SK-N-SH treated with all-trans-retinoic acid at 6 μM for 48 hours (cell line): ENCODE measurements around the gene STK33.

ENCODE experiments used
- ATAC-seq: fragments of 200-7000 bp; cut with Tn5 transposase; 3 replicates; pipeline ENCODE4 v1.9.1; 2020; ENCODE audit warnings: mild to moderate bottlenecking, moderate library complexity
- BACH2 ChIP-seq: fragments of 250-450 bp; sonication (Bioruptor Pico); IDR thresholded peaks from 2 replicates; pipeline ENCODE4 v1.9.0; 2021; ENCODE audit warnings: mild to moderate bottlenecking, borderline replicate concordance
- CSDC2 ChIP-seq: fragments of 250-450 bp; sonication (Bioruptor Pico); IDR thresholded peaks from 2 replicates; pipeline ENCODE4 v1.5.0; 2020; ENCODE audit warnings: mild to moderate bottlenecking, moderate library complexity
- GLIS3 ChIP-seq: fragments of 250-450 bp; sonication (Bioruptor Pico); IDR thresholded peaks from 2 replicates; pipeline ENCODE4 v1.5.0; 2020; ENCODE audit warnings: mild to moderate bottlenecking, moderate library complexity
- ISL1 ChIP-seq: fragments of 250-450 bp; sonication (Bioruptor Pico); IDR thresholded peaks from 2 replicates; pipeline ENCODE4 v2.1.2; 2022; ENCODE audit warnings: mild to moderate bottlenecking, moderate library complexity
- OSR1 ChIP-seq: fragments of 250-450 bp; sonication (Bioruptor Pico); IDR thresholded peaks from 2 replicates; pipeline ENCODE4 v1.8.0; 2022; ENCODE audit warnings: moderate library complexity, mild to moderate bottlenecking, inconsistent platforms
- PATZ1 ChIP-seq: fragments of 250-450 bp; sonication (Bioruptor Pico); IDR thresholded peaks from 2 replicates; pipeline ENCODE4 v1.8.0; 2020; ENCODE audit warnings: mild to moderate bottlenecking, moderate library complexity, borderline replicate concordance
- PPARA ChIP-seq: fragments of 250-450 bp; sonication (Bioruptor Pico); IDR thresholded peaks from 2 replicates; pipeline ENCODE4 v1.5.0; 2020; ENCODE audit warnings: mild to moderate bottlenecking, borderline replicate concordance
- RARB ChIP-seq: fragments of 250-450 bp; sonication (Bioruptor Pico); IDR thresholded peaks from 2 replicates; pipeline ENCODE4 v1.8.0; 2021; ENCODE audit warnings: mild to moderate bottlenecking, moderate library complexity
- SNAI2 ChIP-seq: fragments of 250-450 bp; sonication (Bioruptor Pico); IDR thresholded peaks from 2 replicates; pipeline ENCODE4 v1.5.0; 2020; ENCODE audit warnings: mild to moderate bottlenecking, moderate library complexity
- TCF4 ChIP-seq: fragments of 250-450 bp; sonication (Bioruptor Pico); IDR thresholded peaks from 2 replicates; pipeline ENCODE4 v1.8.0; 2021; ENCODE audit warnings: mild to moderate bottlenecking, moderate library complexity, borderline replicate concordance
- TOX ChIP-seq: fragments of 250-450 bp; sonication (Bioruptor Pico); IDR thresholded peaks from 2 replicates; pipeline ENCODE4 v1.8.0; 2021; ENCODE audit warnings: mild to moderate bottlenecking, moderate library complexity, borderline replicate concordance
- TSHZ2 ChIP-seq: fragments of 250-450 bp; sonication (Bioruptor Pico); IDR thresholded peaks from 2 replicates; pipeline ENCODE4 v1.5.0; 2020; ENCODE audit warnings: mild to moderate bottlenecking, moderate library complexity
- ZC3H10 ChIP-seq: fragments of 250-450 bp; sonication (Bioruptor Pico); IDR thresholded peaks from 2 replicates; pipeline ENCODE4 v1.5.1; 2021; ENCODE audit warnings: mild to moderate bottlenecking, moderate library complexity
- ZFP3 ChIP-seq: fragments of 250-450 bp; sonication (Bioruptor Pico); IDR thresholded peaks from 2 replicates; pipeline ENCODE4 v1.5.0; 2020; ENCODE audit warnings: mild to moderate bottlenecking, moderate library complexity
- ZFP30 ChIP-seq: fragments of 450-650 bp; formaldehyde crosslinking; IDR thresholded peaks from 2 replicates; pipeline ENCODE4 v1.5.0; 2022; ENCODE audit warnings: mild to moderate bottlenecking, moderate library complexity
- ZNF70 ChIP-seq: fragments of 450-650 bp; formaldehyde crosslinking; IDR thresholded peaks from 2 replicates; pipeline ENCODE4 v1.5.0; 2020; ENCODE audit warnings: mild to moderate bottlenecking, moderate library complexity
- ZNF8 ChIP-seq: fragments of 450-650 bp; formaldehyde crosslinking; IDR thresholded peaks from 2 replicates; pipeline ENCODE4 v1.5.0; 2020; ENCODE audit warnings: mild to moderate bottlenecking, moderate library complexity
- TF ChIP-seq, protein P1 (sequence below): fragments of 250-450 bp; sonication (Bioruptor Pico); IDR thresholded peaks from 2 replicates; pipeline ENCODE4 v1.8.0; 2021; ENCODE audit warnings: low read depth, mild to moderate bottlenecking, moderate library complexity, borderline replicate concordance
- TF ChIP-seq, protein P2 (sequence below): fragments of 250-450 bp; sonication (Bioruptor Pico); IDR thresholded peaks from 2 replicates; pipeline ENCODE4 v1.5.1; 2021; ENCODE audit warnings: mild to moderate bottlenecking, moderate library complexity
- TF ChIP-seq, protein P3 (sequence below): fragments of 250-450 bp; sonication (Bioruptor Pico); IDR thresholded peaks from 2 replicates; pipeline ENCODE4 v1.5.1; 2020; ENCODE audit warnings: low read depth, mild to moderate bottlenecking, moderate library complexity

The STK33 gene

GRCh38 chr11:8501836-8502235 lies 92.2 kb downstream of the STK33 start (continued):
- no peak for TF ChIP-seq TSHZ2 (CRISPR knock-in tag)
- TF ChIP-seq PPARA (CRISPR knock-in tag) = no peak
- TF ChIP-seq TCF4 (CRISPR knock-in tag) = no peak
- no peak for TF ChIP-seq BACH2 (CRISPR knock-in tag)
- TF ChIP-seq, all 23 proteins: peak for 0

DNA sequence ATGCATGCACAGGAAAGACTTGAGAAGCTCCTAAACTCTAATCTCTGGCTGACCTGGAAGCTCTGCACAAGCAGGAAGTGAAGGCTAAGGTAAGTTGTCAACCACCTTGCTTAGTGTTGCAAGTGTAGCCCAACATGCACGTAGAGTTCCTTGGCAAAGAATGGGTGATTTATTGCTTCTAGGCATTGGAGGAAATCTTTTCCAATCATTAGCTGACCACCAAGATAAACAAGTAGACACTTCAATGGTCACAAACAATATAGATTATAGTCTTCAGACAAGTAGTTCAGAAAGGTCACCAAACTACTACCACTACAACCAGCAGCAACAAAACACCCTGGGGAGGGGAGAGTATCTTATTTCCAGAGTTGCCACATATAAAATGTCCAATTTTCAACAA lies 105.6 kb downstream of the STK33 start:
- TF ChIP-seq ZNF8 (CRISPR knock-in tag) (no peak), PPARA (CRISPR knock-in tag) (no peak), OSR1 (no peak), BACH2 (CRISPR knock-in tag) (no peak), ZFP30 (CRISPR knock-in tag) (no peak), ZC3H10 (CRISPR knock-in tag) (no peak), RARB (CRISPR knock-in tag) (no peak), CSDC2 (CRISPR knock-in tag) (no peak), SNAI2 (CRISPR knock-in tag) (no peak), ISL1 (CRISPR knock-in tag) (no peak)
- TF ChIP-seq, protein P1, sequence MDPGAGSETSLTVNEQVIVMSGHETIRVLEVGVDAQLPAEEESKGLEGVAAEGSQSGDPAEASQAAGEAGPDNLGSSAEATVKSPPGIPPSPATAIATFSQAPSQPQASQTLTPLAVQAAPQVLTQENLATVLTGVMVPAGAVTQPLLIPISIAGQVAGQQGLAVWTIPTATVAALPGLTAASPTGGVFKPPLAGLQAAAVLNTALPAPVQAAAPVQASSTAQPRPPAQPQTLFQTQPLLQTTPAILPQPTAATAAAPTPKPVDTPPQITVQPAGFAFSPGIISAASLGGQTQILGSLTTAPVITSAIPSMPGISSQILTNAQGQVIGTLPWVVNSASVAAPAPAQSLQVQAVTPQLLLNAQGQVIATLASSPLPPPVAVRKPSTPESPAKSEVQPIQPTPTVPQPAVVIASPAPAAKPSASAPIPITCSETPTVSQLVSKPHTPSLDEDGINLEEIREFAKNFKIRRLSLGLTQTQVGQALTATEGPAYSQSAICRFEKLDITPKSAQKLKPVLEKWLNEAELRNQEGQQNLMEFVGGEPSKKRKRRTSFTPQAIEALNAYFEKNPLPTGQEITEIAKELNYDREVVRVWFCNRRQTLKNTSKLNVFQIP (CRISPR knock-in tag) = no peak
- TF ChIP-seq, protein P2, sequence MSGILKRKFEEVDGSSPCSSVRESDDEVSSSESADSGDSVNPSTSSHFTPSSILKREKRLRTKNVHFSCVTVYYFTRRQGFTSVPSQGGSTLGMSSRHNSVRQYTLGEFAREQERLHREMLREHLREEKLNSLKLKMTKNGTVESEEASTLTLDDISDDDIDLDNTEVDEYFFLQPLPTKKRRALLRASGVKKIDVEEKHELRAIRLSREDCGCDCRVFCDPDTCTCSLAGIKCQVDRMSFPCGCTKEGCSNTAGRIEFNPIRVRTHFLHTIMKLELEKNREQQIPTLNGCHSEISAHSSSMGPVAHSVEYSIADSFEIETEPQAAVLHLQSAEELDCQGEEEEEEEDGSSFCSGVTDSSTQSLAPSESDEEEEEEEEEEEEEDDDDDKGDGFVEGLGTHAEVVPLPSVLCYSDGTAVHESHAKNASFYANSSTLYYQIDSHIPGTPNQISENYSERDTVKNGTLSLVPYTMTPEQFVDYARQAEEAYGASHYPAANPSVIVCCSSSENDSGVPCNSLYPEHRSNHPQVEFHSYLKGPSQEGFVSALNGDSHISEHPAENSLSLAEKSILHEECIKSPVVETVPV = no peak
- TF ChIP-seq, protein P3, sequence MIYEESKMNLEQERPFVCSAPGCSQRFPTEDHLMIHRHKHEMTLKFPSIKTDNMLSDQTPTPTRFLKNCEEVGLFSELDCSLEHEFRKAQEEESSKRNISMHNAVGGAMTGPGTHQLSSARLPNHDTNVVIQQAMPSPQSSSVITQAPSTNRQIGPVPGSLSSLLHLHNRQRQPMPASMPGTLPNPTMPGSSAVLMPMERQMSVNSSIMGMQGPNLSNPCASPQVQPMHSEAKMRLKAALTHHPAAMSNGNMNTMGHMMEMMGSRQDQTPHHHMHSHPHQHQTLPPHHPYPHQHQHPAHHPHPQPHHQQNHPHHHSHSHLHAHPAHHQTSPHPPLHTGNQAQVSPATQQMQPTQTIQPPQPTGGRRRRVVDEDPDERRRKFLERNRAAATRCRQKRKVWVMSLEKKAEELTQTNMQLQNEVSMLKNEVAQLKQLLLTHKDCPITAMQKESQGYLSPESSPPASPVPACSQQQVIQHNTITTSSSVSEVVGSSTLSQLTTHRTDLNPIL (CRISPR knock-in tag) = no peak
- TF ChIP-seq, all 23 proteins: peak for 0
- no peak for ATAC-seq

GRCh38 chr11:8487261-8487660 lies 106.8 kb downstream of the STK33 start:
- TF ChIP-seq TSHZ2 (CRISPR knock-in tag) = no peak
- TF ChIP-seq ZNF8 (CRISPR knock-in tag) = no peak
- TF ChIP-seq, protein P3 (CRISPR knock-in tag) = no peak
- TF ChIP-seq ISL1 (CRISPR knock-in tag) = no peak
- no peak for TF ChIP-seq GLIS3 (CRISPR knock-in tag)
- TF ChIP-seq PPARA (CRISPR knock-in tag) = no peak
- TF ChIP-seq ZNF70 (CRISPR knock-in tag) = no peak
- no peak for TF ChIP-seq RARB (CRISPR knock-in tag)
- TF ChIP-seq, protein P2 = no peak
- TF ChIP-seq PATZ1 (CRISPR knock-in tag) = no peak
- no peak for TF ChIP-seq CSDC2 (CRISPR knock-in tag)
- TF ChIP-seq ZFP3 (CRISPR knock-in tag) = no peak
- TF ChIP-seq, protein P1 (CRISPR knock-in tag) = no peak
- no peak for TF ChIP-seq TOX (CRISPR knock-in tag)
- TF ChIP-seq TCF4 (CRISPR knock-in tag) = no peak
- ATAC-seq = no peak
